Activated B cell treated with CpG ODN at 0.5 μM for 24 hours (primary cell): ENCODE measurements around the gene IYD. TPM values are rescaled to one million over a fixed set of nuclear protein-coding genes. Genes with fewer than 3 reads are reported as not detected.

Experiments used
- ATAC-seq: fragments of 200-7000 bp; cut with Tn5 transposase; one replicate; pipeline ENCODE4 v1.10.0; 2021; ENCODE audit warnings: low read depth, mild to moderate bottlenecking, moderate library complexity
- CTCF ChIA-PET: fragments of 350-600 bp; sonication (Branson Sonifier 250); formaldehyde crosslinking; loops from one replicate; lab custom pipeline; 2021; ENCODE audit warnings: antibody characterized with exemption; lab: Charles Lee
- POLR2A ChIA-PET: fragments of 350-600 bp; sonication (Branson Sonifier 250); formaldehyde crosslinking; loops from one replicate; lab custom pipeline; 2021; ENCODE audit warnings: antibody characterized with exemption; lab: Charles Lee
- DNase-seq: peaks from one replicate; pipeline ENCODE4 v3.0.0; 2022
- H3K27ac Mint-ChIP-seq: one replicate; pipeline ENCODE4 v1.8.0; 2020; ENCODE audit warnings: mixed read lengths
- H3K27me3 Mint-ChIP-seq: one replicate; pipeline ENCODE4 v1.8.0; 2021; ENCODE audit warnings: mixed read lengths
- H3K36me3 Mint-ChIP-seq: one replicate; pipeline ENCODE4 v1.8.0; 2021; ENCODE audit warnings: low read depth, mixed read lengths
- H3K4me1 Mint-ChIP-seq: one replicate; pipeline ENCODE4 v1.8.0; 2021; ENCODE audit warnings: mixed read lengths
- H3K4me3 Mint-ChIP-seq: one replicate; pipeline ENCODE4 v1.8.0; 2020; ENCODE audit warnings: mild to moderate bottlenecking, mixed read lengths
- H3K9me3 Mint-ChIP-seq: one replicate; pipeline ENCODE4 v1.8.0; 2020; ENCODE audit warnings: mixed read lengths
- intact Hi-C: fragments of 100-400 bp; cut with micrococcal nuclease; formaldehyde crosslinking; loops from one replicate; pipeline ENCODE4 v1.15.1; 2024
- total RNA-seq: library from RNA; stranded (reverse); gene quantifications from 2 replicates; pipeline ENCODE4 v1.2.3, GENCODE V29; 2022
- TF ChIP-seq, protein P1 (sequence below): fragments of 200-600 bp; IDR thresholded peaks from one replicate; pipeline ENCODE4 v1.8.0; 2022; ENCODE audit warnings: antibody characterized with exemption, mild to moderate bottlenecking

Gene IYD
- total RNA-seq, 1 donor from 2014 or later = not detected

DNA sequence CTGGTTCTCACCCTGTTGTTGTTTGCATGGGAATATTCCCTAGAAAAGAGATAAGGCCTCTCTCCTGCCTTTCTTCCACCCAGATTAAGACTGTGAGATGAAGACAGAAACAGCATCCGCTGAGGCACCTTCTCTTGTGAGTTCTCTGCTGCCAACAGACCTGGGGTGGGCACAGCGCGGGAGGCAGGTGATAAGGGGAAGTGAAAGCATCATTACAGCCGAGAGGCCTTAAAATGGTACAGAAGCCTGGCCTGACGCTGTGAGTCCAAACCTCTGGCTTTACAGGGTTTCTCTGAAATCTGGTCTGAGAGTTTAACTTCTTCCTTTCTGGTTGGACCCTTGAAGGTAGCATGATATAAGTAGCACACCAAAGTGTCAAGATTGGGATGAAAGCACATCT is 21.0 kb upstream of the IYD start:
- peaks cover 9% of the 10 kb centered on the region for H3K4me1 Mint-ChIP-seq
- intact Hi-C loops = no loop called here
- H3K27me3 Mint-ChIP-seq = peaks cover 6% of the 10 kb centered on the region
- CTCF ChIA-PET = no interaction called here
- peak; percentile 92 for ATAC-seq
- TF ChIP-seq, protein P1, sequence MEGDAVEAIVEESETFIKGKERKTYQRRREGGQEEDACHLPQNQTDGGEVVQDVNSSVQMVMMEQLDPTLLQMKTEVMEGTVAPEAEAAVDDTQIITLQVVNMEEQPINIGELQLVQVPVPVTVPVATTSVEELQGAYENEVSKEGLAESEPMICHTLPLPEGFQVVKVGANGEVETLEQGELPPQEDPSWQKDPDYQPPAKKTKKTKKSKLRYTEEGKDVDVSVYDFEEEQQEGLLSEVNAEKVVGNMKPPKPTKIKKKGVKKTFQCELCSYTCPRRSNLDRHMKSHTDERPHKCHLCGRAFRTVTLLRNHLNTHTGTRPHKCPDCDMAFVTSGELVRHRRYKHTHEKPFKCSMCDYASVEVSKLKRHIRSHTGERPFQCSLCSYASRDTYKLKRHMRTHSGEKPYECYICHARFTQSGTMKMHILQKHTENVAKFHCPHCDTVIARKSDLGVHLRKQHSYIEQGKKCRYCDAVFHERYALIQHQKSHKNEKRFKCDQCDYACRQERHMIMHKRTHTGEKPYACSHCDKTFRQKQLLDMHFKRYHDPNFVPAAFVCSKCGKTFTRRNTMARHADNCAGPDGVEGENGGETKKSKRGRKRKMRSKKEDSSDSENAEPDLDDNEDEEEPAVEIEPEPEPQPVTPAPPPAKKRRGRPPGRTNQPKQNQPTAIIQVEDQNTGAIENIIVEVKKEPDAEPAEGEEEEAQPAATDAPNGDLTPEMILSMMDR = no peak
- POLR2A ChIA-PET = no interaction called here
- no peak overlapping the region for H3K4me3 Mint-ChIP-seq
- no peaks in the 10 kb centered on the region for H3K36me3 Mint-ChIP-seq
- H3K9me3 Mint-ChIP-seq = no peaks in the 10 kb centered on the region
- peak overlapping the region; percentile 13 for H3K27ac Mint-ChIP-seq
- peak; percentile 23 for DNase-seq

DNA sequence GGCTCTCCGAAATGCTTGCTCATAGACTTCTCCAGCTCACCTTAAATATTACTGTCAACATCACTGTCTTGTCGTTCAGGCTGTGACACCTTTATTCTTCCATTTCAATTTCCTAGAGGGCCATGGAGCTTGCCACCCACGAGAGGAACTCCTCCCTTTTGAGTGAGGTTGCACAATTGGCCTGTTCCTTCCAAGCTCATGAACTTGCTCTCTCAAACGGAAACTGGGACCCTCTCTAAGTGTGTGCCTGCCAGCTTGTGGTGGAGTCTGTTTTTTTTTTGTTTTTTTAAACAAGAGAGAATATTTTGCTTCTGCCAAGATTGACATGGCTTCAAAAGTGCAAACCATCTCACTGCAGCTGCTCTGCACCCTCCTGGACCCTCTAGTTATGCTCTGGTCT is 19.3 kb upstream of the IYD start:
- peaks cover 9% of the 10 kb centered on the region for H3K4me1 Mint-ChIP-seq
- no peaks in the 10 kb centered on the region for H3K9me3 Mint-ChIP-seq
- intact Hi-C loops = no loop called here
- H3K27me3 Mint-ChIP-seq = peaks cover 2% of the 10 kb centered on the region
- ChIA-PET CTCF (interaction anchor here (0.9 kb wide), 1 partner anchor 269 kb away, joined by 4 read pairs; no protein-coding TSS in a partner anchor), POLR2A (no interaction called here)
- no peaks in the 10 kb centered on the region for H3K36me3 Mint-ChIP-seq
- H3K27ac Mint-ChIP-seq = no peak overlapping the region
- H3K4me3 Mint-ChIP-seq = no peak overlapping the region
- no peak for DNase-seq
- no peak for ATAC-seq
- TF ChIP-seq, protein P1 = no peak

DNA sequence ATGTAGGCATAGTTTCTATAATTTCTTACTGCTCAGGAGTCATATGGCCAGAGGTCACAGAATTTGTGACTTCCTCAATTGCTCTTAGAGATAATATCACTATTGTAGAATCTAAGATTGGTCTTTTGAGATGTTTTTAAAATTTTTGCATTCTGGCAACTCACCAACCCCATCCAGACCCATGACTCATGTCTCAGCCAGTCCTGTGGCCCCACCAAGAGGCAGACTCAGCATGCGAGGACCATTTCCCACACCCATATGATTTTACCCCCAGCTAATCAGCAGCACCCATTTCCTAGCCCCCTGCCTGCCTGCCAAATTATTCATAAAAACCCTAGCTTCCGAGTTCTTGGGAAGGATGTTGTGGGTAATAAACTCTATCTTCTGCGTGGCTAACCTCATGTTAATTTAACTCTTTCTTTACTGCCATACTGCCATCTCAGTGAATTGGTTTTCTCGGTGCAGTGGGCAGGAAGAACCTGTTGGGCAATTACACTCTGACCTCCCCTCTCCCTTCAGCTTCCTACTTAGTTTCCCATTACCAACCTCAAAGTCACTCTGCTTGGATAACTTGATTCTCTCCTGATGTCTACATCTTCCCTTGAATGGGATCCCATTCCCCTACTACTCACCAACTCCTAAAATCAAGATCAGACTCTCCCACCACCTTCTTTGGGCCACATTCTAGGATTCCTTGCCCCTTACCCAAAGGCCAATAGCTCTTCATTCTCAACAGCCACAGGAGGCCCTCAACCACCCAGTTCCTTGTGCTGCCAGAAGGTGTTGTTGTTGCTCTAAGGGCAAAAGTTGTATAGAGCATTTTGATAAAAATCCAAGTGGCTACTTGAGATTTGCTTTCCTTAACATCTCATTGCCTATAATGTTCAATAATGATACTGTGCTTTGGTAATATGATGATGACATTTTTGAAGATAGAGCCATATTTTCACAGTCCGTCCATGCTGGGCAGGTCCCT is 16.2 kb upstream of the IYD start:
- CTCF ChIA-PET = interaction anchor here (0.6 kb wide), 1 partner anchor 62 kb away, joined by 3 read pairs; no protein-coding TSS in a partner anchor
- intact Hi-C loops = no loop called here
- DNase-seq = no peak

DNA sequence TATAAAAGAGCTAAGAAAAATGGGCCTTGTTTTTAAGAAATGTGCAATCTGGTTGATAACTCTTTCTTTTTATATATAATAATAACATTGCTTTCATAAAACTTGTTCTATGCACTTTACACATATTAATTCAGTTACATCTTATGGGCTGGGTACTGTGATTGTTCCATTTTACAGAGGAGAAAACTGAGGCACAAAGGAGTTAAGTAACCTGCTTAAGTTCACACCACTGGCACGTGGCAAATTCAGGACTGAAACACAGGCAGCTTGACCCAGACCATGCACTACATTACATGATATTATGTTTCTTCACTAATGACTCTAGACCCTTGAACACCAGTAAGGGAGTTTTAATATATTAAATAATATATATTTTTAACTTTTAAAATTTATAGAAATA is 15.4 kb upstream of the IYD start:
- Mint-ChIP-seq H3K4me3 (no peak overlapping the region), H3K36me3 (no peaks in the 10 kb centered on the region), H3K9me3 (no peaks in the 10 kb centered on the region), H3K4me1 (no peaks in the 10 kb centered on the region), H3K27me3 (peaks cover 2% of the 10 kb centered on the region), H3K27ac (no peak overlapping the region)
- intact Hi-C loops = no loop called here
- no peak for DNase-seq
- TF ChIP-seq, protein P1 = no peak
- POLR2A ChIA-PET = no interaction called here
- ATAC-seq = no peak
- CTCF ChIA-PET = interaction anchor here (0.6 kb wide), 1 partner anchor 62 kb away, joined by 3 read pairs; no protein-coding TSS in a partner anchor

More for the DNA sequence above, 16.2 kb upstream of the IYD start:
- ATAC-seq = no peak
- Mint-ChIP-seq H3K36me3 (no peaks in the 10 kb centered on the region), H3K27me3 (peaks cover 4% of the 10 kb centered on the region), H3K27ac (no peak overlapping the region), H3K4me3 (no peak overlapping the region), H3K9me3 (no peaks in the 10 kb centered on the region), H3K4me1 (peaks cover 8% of the 10 kb centered on the region)
- TF ChIP-seq, protein P1 = no peak
- POLR2A ChIA-PET = no interaction called here
